ENCODE results near the gene RRP12. TPM values are rescaled to one million over a fixed set of nuclear protein-coding genes. Genes with fewer than 3 reads are reported as not detected.

RRP12 gene
- total RNA-seq, 1 donor from 2014 or later, result 62.6 TPM

DNA sequence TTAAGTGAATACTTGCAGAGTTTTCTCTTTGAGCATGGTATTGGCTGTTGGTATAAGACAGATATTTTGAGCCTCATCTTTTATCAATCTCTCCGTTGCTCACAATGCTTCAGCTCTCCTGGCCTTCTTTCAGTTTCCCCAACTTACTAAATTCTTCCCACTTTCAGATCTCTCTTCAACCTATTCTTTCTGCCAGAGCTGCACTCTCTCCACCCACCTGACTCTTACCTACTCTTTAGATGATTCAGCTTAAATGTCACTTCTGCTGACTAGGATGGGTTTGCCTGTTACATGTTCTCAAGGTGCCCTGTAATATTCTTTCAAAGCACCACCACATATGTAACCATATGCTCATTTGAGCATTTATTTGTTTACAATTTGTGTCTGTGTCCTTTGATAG lies 43.1 kb upstream of the RRP12 start:
- no peak overlapping the region for H3K27ac Mint-ChIP-seq
- H3K36me3 Mint-ChIP-seq (ENCODE audit: low read depth), result peaks cover 42% of the 10 kb centered on the region
- no peak for ATAC-seq (ENCODE audit: low read depth)
- intact Hi-C loops (cut with micrococcal nuclease), result no loop called here
- H3K4me3 Mint-ChIP-seq, result peak overlapping the region; percentile 4
- DNase-seq, result no peak
- ChIA-PET CTCF (no interaction called here), POLR2A (interaction anchor here (1.5 kb wide), 1 partner anchor 243 kb away, joined by 3 read pairs; the partner anchor contains the start of gene AVPI1)
- no peaks in the 10 kb centered on the region for H3K9me3 Mint-ChIP-seq
- TF ChIP-seq, protein P1, sequence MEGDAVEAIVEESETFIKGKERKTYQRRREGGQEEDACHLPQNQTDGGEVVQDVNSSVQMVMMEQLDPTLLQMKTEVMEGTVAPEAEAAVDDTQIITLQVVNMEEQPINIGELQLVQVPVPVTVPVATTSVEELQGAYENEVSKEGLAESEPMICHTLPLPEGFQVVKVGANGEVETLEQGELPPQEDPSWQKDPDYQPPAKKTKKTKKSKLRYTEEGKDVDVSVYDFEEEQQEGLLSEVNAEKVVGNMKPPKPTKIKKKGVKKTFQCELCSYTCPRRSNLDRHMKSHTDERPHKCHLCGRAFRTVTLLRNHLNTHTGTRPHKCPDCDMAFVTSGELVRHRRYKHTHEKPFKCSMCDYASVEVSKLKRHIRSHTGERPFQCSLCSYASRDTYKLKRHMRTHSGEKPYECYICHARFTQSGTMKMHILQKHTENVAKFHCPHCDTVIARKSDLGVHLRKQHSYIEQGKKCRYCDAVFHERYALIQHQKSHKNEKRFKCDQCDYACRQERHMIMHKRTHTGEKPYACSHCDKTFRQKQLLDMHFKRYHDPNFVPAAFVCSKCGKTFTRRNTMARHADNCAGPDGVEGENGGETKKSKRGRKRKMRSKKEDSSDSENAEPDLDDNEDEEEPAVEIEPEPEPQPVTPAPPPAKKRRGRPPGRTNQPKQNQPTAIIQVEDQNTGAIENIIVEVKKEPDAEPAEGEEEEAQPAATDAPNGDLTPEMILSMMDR (IDR thresholded peaks at IDR 0.05), result no peak
- H3K4me1 Mint-ChIP-seq, result peaks cover 42% of the 10 kb centered on the region
- H3K27me3 Mint-ChIP-seq, result no peaks in the 10 kb centered on the region

DNA sequence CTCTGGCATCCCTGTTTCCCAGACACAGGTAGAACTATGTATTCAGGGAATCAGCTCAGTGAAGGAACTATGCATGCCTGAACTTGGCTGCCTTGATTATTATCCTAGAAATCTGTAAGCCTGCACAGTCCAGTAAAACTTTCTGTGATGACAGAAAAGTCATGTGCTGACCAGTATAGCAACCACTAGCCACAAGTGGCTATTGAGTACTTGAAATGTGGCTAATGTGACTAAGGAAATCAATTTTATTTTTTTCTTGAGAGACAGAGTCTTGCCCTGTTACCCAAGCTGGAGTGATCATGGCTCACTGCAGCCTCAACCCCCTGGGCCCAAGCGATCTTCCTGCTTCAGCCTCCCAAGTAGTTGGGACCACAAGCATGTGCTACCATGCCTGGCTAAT lies 41.1 kb upstream of the RRP12 start:
- ChIA-PET CTCF (no interaction called here), POLR2A (no interaction called here)
- no peak overlapping the region for H3K4me3 Mint-ChIP-seq
- H3K4me1 Mint-ChIP-seq, result peaks cover 34% of the 10 kb centered on the region
- no peaks in the 10 kb centered on the region for H3K27me3 Mint-ChIP-seq
- ATAC-seq (ENCODE audit: low read depth) (no peak), DNase-seq (no peak)
- peaks cover 60% of the 10 kb centered on the region for H3K36me3 Mint-ChIP-seq (ENCODE audit: low read depth)
- no peaks in the 10 kb centered on the region for H3K9me3 Mint-ChIP-seq
- H3K27ac Mint-ChIP-seq, result no peak overlapping the region
- intact Hi-C loops (cut with micrococcal nuclease), result no loop called here
- TF ChIP-seq, protein P1 (IDR thresholded peaks at IDR 0.05), result no peak

DNA sequence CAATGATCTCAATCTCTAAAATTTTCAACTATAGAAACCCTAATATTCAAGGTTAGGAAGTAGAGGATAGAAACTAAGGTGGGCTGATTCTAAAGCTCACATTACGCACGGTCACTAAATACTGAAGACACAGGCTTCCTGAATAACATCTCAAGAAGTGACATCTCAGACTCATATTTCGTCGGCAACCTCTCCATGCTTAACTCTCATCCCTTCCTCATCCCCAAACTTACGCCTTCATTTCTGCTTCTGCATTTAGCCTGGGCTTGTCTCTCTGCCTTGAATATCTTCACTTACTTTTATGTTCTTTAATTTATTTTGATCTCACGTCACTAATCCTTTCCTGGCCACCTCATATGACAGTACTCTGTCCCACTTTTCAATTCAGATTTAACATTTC lies 34.1 kb upstream of the RRP12 start:
- H3K36me3 Mint-ChIP-seq (ENCODE audit: low read depth), result peaks cover 81% of the 10 kb centered on the region
- no peak for DNase-seq
- ChIA-PET POLR2A (interaction anchor here (1.3 kb wide), 1 partner anchor 16 kb away, joined by 3 read pairs; no protein-coding TSS in a partner anchor), CTCF (no interaction called here)
- H3K27ac Mint-ChIP-seq, result no peak overlapping the region
- no peaks in the 10 kb centered on the region for H3K27me3 Mint-ChIP-seq
- H3K9me3 Mint-ChIP-seq, result no peaks in the 10 kb centered on the region
- H3K4me3 Mint-ChIP-seq, result no peak overlapping the region
- ATAC-seq (ENCODE audit: low read depth), result no peak
- intact Hi-C loops (cut with micrococcal nuclease), result no loop called here
- no peaks in the 10 kb centered on the region for H3K4me1 Mint-ChIP-seq
- TF ChIP-seq, protein P1 (IDR thresholded peaks at IDR 0.05), result no peak

DNA sequence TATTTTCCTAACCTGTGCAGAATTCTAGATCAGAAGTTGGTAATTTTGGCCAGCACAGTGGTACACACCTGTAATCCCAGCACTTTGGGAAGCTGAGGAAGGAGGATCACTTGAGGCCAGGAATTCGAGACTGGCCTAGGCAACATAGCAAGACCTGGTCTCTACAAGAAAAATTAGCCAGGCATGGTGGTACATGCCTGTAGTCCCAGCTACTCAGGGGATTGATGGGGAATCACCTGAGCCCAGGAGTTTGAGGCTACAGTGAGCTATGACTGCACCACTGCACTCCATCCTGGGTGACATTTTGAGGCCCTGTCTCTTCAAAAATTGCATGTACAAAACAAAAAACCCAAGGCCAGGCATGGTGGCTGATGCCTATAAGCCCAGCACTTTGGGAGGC lies 33.4 kb upstream of the RRP12 start:
- ChIA-PET CTCF (no interaction called here), POLR2A (interaction anchor here (1.0 to 1.3 kb wide), 2 partner anchors 16 to 33 kb away, joined by 3 read pairs; partner anchors contain the start of gene RRP12)
- Mint-ChIP-seq H3K9me3 (no peaks in the 10 kb centered on the region), H3K27me3 (no peaks in the 10 kb centered on the region), H3K4me3 (no peak overlapping the region), H3K36me3 (ENCODE audit: low read depth) (peaks cover 81% of the 10 kb centered on the region), H3K4me1 (no peaks in the 10 kb centered on the region), H3K27ac (no peak overlapping the region)
- TF ChIP-seq, protein P1 (IDR thresholded peaks at IDR 0.05), result no peak
- intact Hi-C loops (cut with micrococcal nuclease), result no loop called here
- ATAC-seq (ENCODE audit: low read depth) (no peak), DNase-seq (no peak)

DNA sequence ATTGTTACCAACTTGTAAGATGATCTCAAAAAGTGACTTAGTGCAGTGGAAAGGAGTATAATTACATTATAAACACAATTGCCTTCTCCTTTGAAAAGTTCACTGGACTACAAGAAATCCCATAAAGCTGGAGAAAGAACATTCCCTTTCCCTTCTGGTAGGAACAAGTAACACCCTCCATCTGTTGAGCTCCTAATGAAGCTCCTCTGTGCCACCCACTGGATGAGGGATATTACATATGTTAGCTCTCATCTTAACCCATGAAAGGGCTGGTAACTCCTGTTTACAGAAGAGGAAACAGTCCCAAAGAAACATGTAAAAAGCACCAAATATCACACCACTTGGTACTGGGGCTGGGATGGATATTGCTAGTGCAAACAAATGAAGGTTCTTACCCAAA lies 32.9 kb upstream of the RRP12 start:
- Mint-ChIP-seq H3K27me3 (no peaks in the 10 kb centered on the region), H3K36me3 (ENCODE audit: low read depth) (peaks cover 82% of the 10 kb centered on the region), H3K4me1 (peaks cover 3% of the 10 kb centered on the region), H3K27ac (no peak overlapping the region), H3K4me3 (no peak overlapping the region), H3K9me3 (no peaks in the 10 kb centered on the region)
- DNase-seq (no peak), ATAC-seq (ENCODE audit: low read depth) (no peak)
- intact Hi-C loops (cut with micrococcal nuclease), result no loop called here
- CTCF ChIA-PET, result no interaction called here
- TF ChIP-seq, protein P1 (IDR thresholded peaks at IDR 0.05), result no peak
- POLR2A ChIA-PET, result interaction anchor here (1.0 to 1.3 kb wide), 2 partner anchors 15 to 33 kb away, joined by 3 read pairs; partner anchors contain the start of gene RRP12

Data from activated B cell treated with CpG ODN at 0.5 μM for 24 hours (primary cell).